ENCODE data around the gene TEX14.

DNA sequence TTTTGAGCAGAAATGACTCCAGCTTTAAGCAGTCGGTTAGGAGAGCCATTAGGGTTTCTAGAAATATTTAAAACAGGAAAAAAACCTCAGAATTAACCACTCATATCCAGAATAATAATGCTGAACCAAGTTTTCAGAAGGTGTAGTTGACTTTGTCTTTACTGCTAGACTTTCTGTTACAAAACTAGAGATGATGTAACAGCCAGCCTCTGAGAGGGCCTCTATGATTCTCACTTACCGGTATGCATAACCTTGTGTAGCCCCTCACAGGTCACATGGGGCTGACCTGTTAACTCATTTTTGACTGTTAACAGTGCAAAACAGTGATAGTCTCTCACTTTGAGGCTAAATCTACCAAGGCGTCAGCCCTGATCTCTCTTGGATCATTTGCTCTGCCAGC, 74.3 kb downstream of the TEX14 start:
- TF ChIP-seq POLR2A (IDR thresholded peaks at IDR 0.05) = no peak
- TF ChIP-seq, protein P1, sequence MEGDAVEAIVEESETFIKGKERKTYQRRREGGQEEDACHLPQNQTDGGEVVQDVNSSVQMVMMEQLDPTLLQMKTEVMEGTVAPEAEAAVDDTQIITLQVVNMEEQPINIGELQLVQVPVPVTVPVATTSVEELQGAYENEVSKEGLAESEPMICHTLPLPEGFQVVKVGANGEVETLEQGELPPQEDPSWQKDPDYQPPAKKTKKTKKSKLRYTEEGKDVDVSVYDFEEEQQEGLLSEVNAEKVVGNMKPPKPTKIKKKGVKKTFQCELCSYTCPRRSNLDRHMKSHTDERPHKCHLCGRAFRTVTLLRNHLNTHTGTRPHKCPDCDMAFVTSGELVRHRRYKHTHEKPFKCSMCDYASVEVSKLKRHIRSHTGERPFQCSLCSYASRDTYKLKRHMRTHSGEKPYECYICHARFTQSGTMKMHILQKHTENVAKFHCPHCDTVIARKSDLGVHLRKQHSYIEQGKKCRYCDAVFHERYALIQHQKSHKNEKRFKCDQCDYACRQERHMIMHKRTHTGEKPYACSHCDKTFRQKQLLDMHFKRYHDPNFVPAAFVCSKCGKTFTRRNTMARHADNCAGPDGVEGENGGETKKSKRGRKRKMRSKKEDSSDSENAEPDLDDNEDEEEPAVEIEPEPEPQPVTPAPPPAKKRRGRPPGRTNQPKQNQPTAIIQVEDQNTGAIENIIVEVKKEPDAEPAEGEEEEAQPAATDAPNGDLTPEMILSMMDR (IDR thresholded peaks at IDR 0.05) = no peak
